ENCODE data around the gene PIK3CD.
"Not testable (repeated sequence)": the region's sequence is repeated elsewhere in the genome, so short reads cannot be mapped to it uniquely, and the experiment has no call there.

Gene PIK3CD

DNA sequence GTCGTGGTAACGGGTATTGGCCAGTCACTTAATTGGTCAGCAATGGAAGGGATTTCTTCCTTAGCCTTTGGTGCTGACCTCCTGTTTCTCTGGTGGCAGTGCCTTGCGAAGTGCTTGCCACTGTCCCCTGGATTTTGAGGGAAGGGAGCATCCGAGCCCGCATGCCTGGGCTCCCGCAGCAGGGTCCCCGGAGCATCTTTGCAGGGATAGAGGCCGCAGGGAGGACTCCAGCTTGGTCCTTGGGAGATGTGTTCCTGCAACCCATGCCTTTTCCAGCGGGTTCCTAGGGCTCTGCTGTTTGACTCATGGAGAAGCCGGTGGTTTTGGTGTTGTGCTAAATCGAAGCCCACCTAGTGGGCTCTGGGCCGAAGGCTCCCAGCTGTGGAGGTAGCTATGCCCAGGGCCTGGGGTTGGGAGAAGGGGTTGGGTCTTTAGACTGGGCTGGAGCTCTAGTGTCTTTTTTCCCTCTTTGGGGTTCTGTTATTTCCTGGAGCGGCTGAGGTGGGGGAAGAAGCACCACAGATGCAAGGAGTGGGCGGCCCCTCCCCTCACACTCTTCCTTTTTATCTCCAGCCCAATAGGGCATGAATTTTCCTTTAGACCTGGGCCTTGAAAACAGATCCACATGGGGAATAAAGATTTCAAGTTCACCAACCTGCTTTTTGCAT, 39.0 kb downstream of the PIK3CD start:
- DNase-seq: no peak

DNA sequence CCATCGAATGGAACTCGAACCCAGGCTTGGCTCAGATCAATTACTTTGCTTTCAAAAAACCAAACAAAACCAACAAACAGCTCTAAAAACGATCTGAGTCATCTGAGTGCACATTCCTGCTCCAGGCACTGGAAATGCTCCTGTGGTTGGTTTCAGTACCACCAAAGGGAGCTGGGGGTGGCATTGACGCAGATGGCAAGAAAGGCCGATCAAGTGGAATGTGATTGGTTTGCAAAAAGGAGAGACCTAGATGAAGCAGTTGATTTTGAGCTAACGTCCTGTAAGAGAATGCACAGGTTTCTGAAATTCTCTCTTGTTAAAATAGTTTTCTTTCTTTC, 39.5 kb downstream of the PIK3CD start:
- peak; percentile 44 for DNase-seq

DNA sequence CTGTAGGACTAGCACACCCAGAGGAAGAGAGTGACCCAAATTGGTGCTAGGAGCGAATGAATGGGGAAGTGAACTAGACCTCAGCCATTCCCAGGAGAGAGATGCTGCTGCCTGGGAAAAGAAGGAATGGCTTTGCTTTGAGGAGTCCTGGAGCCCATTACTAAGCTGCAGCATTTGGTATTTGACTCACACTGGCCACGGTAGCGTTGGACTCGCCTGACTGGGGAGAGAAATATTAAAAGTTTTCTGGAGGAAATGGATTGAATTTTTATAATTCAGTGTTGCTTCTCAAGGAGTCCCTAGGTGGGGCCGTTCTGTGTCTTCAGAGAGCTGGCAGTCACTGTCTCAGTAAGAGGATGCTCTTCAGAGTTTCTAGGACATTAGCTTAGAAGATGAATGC, 40.2 kb downstream of the PIK3CD start:
- no peak for DNase-seq

DNA sequence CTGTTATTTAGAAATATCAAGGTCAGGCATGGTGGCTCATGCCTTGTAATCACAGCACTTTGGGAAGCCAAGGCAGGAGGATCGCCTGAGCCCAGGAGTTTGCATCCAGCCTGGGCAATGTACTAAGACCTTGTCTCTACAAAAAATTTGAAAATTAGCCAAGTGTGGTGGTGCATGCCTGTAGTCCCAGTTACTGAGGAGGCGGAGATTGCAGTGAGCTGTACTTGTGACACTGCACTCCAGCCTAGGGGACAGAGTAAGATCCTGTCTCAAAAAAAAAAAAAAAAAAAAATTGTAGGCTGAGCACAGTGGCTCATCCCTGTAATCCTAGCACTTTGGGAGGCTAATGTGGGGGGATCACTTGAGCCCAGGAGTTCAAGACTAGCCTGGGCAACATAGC, 45.3 kb downstream of the PIK3CD start:
- DNase-seq: no peak

DNA sequence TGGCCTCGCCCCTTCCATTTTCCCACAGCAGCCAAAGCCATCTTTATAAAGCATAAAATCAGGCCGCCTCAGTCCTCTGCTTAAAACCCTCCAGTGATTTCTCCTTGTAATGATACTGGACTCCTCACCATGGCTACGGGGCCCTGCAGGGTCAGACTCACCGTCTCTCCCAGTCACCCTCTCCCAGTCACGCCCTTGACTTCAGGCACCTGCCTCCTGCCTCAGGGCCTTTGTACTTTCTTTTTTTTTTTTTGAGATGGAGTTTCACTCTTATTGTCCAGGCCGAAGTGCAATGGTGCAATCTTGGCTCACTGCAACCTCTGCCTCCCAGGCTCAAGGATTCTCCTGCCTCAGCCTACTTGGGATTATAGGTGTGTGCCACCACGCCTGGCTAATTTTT, 47.8 kb downstream of the PIK3CD start:
- no peak for DNase-seq

DNA sequence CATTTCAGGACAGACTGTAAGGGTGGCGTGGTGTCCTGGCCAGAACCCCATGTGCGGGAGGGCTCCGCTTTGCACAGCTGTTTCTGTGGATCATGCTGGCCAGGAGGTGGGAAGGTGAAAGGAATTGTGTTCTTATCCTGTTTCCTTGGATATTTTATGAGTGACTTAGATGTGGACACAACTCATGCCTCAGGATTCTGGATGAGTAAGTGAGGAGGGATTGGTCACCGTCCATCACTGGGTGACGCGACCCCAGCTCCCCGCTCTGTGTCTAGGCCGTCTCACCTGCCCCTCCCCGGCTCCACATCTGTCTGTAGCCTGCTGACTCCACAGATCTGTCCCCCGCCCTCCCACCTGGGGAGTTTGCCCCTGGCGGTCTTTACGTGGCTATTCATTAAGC, 48.8 kb downstream of the PIK3CD start:
- no peak for DNase-seq

DNA sequence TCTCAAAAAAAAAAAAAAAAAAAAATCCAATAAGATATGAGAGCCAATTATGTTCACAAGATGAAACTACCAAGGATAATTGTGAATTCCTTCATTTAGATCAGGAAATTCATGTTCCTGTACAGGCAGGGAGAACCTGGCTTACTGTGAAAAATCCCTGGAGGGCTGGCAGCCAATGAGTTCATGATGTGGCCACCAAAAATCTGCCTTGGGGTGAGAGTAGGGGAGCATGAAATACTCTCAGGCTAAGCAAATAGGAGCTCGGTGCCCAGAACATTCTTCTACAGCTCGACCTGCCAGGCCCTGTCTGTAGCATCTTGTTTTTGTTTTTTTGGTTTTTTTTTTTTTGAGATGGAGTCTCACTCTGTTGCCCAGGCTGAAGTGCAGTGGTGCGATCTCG, 50.1 kb downstream of the PIK3CD start:
- no peak for DNase-seq

DNA sequence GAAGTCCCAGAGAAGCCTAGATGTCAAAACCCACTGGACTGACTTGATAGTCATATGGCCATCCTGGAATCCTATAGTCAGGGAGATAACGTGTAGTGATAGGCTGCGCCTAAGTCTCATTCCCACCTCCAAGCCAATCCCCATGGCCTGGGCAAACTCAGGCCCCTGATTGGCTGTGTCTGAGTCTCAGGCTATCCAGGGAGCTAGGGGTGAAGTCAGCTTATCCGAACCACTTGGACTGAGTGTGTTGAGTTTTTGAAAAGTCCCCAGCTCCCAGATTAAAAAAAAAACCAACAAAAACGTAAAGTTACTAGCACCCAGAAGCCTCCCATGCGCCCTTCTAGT, 51.6 kb downstream of the PIK3CD start:
- DNase-seq: no peak

DNA sequence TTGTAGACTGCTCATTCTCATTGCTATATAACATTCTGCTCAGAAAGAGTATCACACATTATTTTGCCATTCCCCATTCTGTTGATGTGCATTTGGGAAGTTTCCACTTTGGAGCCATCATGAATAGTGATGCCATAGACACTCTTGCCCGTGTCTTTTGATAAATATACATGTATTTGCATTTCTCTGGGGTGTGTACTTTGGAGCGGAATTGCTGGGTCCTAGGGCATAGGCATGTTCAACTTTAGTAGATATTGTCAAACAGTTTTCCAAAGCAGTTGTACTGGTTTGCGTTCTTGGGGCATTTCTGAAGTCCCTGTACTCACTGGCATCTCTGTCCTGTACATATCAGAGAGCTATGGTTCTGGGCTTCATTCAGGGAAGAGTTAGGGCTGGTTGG, 52.1 kb downstream of the PIK3CD start:
- DNase-seq: no peak

DNA sequence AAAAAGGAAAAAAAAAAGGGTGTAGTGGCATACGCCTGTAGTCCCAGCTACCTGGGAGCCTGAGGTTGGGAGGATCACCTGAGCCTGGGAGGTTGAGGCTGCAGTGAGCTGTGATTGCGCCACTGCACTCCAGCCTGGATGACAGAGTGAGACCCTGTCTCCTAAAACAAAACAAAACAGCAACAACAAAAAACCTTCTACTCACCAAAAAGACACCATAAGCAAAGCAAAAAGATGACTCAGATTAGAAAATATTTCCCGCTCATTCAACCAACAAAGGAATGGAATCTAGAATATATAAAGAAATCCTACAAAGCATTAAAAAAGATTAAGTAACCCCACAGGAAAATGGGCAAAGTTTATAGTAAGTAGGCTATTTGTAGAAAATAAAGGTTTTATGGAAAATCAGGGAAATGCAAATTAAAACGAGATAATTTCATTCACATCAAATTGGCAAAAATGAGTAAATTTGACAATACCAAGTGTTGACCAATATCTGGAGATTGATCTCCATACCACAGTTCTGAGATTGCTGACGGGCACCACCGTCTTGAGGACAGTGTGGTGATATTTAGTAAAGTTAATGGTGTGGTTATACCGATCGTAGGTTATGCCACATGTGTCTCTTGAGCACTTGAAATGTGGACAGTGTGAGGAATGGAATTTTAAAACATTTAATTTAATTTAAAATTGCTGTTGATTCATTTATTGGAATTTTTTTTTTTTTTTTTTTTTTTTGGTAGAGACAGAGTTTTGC, 54.0 kb downstream of the PIK3CD start:
- DNase-seq: no peak

DNA sequence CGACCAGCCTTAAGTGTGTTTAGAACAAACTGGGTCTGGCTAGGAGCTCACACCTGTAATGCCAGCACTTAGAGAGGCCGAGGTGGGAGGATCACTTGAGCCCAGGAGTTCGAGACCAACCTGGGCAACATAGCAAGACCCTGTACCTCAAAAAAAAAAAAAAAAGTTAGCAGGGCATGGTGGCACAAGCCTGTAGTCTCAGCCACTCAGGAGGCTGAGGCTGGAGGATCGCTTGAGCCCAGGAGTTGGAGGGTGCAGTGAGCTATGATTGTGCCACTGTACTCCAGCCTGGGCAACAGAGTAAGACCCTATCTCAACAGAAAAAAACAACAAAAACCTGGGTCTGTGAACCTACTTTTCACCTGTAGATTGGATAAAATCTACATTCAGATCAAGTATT, 54.6 kb downstream of the PIK3CD start:
- DNase-seq: no peak

DNA sequence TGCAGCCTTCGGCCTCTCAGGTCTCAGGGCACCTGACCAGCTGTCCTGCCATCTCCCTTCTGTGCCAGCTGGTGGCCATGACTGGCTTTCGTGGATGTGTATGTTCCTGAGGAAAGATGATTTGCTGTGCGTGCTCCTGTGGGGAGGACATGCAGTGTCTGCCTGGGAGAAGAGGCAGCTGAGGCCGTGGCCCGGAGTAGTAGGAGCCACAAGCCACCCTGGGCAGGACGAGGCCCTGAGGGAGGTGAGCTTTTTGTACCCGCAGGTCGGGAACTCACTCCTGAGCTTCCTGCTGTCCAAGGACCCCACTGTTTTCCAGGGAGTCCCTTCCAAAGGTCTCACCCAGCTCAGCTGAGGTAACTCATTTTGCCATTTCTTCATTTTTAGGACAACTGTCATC, 58.5 kb downstream of the PIK3CD start:
- DNase-seq: no peak

DNA sequence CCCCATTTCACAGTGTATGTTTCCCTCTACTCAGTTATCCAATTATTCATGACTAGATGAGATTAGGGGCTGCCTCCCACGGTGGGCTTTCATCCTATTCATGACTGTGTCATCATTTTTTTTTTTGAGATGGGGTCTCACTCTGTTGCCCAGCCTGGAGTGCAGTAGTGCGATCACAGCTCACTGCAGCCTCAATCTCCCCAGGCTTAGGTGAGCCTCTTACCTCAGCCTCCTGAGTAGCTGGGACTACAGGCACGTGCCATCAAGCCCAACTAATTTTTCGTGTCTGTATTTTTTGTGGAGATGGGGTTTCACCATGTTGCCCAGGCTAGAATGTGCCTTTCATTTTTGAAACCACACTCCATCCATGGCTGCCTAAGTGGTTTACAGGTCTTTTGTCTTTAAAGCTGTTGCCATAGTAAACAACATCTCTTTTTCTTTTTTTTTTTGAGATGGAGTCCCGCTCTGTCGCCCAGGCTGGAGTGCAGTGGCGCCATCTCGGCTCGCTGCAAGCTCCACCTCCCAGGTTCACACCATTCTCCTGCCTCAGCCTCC, 60.0 kb downstream of the PIK3CD start:
- DNase-seq: no peak

DNA sequence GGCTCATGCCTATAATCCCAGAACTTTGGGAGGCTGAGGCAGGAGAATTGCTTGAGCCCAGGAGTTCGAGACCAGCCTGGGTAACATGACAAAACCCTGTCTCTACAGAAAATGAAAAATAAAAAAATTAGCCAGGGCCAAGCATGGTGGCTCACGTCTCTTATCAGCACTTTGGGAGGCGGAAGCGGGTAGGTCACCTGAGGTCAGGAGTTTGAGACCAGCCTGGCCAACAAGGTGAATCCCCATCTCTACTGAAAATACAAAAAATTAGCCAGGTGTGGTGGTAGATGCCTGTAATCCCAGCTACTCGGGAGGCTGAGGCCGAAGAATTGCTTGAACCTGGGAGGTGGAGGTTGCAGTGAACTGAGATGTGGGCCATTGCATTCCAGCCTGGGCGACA, 61.2 kb downstream of the PIK3CD start:
- not testable (repeated sequence) for DNase-seq

DNA sequence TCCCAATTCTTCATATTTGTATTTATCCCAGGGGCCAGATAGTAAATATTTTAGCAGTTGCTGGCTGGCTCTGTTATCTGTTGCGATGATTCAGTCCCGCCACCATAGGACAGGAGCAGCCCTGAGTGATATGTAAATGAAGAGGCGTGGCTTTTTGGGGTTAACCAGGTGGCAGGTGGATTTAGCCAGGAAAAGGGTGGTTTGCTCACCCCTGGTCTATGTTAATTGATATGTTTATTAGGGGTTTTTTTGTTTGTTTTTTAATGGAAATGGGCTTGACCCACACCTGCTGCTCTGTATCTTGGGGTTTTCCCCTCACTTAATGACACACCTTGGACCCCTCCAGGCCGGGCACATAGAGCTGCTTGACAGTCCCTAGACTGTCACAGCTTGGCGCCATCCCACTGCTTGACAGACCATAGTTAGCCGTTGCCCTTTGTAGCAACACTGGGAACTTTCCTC, 62.8 kb downstream of the PIK3CD start:
- peak; percentile 47 for DNase-seq

DNA sequence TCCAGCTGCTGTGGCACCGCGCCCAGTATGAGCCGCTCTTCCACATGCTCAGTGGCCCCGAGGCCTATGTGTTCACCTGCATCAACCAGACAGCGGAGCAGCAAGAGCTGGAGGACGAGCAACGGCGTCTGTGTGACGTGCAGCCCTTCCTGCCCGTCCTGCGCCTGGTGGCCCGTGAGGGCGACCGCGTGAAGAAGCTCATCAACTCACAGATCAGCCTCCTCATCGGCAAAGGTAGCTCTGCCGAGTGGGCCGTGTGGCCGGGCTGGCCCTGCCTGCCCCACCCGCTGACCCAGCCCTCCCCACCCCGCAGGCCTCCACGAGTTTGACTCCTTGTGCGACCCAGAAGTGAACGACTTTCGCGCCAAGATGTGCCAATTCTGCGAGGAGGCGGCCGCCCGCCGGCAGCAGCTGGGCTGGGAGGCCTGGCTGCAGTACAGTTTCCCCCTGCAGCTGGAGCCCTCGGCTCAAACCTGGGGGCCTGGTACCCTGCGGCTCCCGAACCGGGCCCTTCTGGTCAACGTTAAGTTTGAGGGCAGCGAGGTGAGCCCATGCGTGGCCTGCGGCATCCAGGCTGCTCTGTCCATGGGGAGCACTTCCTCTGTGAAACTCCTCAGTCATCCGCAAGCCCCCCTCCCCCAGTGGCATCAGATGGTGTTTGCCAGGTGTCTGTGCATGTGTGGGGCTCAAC, 64.2 kb downstream of the PIK3CD start:
- peak; percentile 60 for DNase-seq

DNA sequence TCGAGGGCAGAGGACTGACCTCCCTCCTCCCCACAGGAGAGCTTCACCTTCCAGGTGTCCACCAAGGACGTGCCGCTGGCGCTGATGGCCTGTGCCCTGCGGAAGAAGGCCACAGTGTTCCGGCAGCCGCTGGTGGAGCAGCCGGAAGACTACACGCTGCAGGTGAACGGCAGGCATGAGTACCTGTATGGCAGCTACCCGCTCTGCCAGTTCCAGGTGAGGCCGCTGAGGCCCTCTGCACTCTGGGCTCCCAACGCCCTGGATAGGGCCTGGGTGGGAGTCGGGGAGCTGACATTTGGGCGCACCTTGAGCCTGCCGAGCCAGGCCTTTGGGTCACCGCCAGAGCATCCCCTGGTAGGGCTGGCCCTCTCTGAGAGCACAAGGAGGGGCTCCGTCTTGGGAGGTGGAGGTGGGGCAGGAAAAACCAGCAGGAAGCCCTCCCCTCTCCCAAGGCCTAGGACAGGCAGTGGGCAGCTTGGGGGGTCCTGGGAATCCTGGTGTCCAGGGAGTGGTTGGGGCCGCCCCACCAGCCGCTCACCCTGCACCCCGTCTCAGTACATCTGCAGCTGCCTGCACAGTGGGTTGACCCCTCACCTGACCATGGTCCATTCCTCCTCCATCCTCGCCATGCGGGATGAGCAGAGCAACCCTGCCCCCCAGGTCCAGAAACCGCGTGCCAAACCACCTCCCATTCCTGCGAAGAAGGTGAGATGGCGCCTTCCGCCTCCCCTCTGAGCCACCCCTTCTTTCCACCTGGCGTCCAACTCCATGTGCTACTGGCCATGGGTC, 65.1 kb downstream of the PIK3CD start:
- DNase-seq: peak; percentile 48

DNA sequence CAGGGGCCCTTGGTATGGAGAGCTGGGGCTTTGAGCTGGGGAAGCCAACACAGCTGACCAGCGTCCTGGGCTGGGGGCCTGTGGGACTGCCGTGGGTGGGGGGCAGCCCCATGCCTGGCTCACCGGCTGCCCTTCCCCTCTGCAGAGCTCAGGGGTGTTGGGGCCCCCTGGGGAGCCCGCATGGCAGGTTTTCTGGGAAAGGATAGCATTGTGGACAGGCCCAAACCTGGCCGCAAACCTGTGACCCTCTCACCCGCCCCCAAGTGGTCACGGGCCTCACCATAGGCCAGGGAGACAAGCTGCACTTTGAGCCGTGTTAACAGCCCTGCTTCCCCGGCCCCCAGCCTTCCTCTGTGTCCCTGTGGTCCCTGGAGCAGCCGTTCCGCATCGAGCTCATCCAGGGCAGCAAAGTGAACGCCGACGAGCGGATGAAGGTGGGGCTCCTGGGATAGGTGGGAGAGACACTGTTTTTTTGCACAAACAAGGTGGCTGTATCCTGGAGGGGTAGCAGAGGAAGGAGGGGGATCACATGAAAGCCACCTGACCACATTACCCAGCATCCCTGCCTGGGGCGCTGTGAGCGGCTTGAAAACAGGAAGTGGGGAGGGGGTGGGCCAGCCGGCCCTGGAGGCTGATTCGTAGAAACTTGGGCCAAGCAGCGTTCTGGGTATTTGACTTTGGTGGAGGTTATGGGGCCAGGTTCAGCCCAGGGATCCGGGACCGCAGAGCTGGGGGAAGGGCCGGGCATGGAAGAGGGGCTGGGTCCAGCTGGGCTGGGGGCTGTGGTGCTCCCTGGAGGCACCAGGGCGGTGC, 65.9 kb downstream of the PIK3CD start:
- DNase-seq: peak; percentile 90

DNA sequence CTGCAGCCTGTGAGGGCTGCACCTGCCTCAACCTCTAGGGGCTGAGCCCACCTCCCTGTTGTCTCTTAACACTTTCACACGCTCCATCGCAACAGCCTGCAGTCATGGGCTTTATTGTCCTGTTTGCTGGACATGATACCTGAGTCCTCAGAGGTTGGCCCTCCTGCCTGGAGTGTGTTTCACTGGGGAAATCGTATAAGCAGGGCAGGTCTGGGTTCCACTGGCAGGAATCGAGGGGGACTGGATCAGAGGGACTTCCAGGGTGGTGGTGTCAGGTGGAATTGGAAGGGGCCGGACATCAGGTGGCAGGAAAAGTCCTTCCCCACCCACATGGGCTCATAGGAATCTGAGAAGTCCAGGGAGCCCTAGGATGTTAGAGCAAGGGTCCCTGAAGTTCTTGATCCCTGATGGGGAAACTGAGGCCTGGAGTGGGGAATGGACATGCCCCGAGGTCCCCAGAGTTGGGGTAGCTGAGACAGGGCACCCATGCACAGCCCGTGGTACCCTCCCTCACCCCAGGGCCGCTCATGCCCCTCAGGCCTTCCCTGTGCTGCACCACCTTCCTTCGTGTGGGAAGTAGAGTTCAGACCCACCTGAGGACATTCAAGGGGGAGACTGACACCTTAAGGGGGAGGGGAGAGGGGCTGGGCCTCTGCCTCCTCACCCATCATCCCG, 66.6 kb downstream of the PIK3CD start:
- DNase-seq: no peak

DNA sequence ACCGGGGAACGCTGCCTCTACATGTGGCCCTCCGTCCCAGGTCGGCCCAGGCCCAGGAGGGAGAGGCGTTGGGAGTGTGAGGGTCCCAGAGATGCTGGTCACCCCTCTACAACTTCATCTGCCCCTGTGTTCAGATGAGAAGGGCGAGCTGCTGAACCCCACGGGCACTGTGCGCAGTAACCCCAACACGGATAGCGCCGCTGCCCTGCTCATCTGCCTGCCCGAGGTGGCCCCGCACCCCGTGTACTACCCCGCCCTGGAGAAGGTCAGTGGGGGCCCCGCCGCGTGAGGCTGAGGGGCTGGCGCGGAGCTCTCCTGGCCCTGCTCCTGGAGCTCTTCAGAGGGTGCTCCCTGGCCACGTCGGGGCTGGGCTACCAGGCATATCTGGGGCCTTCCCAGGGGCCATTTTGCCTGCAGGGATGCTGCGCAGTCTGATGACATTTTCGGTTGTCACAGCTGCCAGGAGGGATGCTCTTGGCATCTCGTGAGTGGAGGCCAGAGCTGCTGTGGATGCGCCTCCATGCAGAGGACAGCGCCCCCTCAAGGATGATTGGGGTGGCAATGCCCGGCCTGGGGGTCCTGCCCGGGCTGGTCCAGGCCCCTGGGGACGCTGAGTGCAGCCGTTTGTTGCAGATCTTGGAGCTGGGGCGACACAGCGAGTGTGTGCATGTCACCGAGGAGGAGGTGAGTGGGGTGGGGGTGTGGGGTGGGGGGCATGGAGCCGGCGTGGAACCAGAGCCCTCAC, 68.6 kb downstream of the PIK3CD start:
- DNase-seq: no peak
